ENCODE results near the gene ROGDI. TPM values are rescaled to one million over a fixed set of nuclear protein-coding genes. Genes with fewer than 3 reads are reported as not detected.

The ROGDI gene
- polyA plus RNA-seq, 1 donor: 26.3 TPM

Other genes starting within 250 kb of the ROGDI start
- gene C16orf96, start 246.3 kb downstream of the ROGDI start, polyA plus RNA-seq (ENCODE audit: insufficient read length): 0.33 TPM
- gene UBALD1, start 187.7 kb downstream of the ROGDI start, polyA plus RNA-seq (ENCODE audit: insufficient read length): 13.3 TPM
- 49.1 TPM for gene MGRN1, start 177.8 kb downstream of the ROGDI start, polyA plus RNA-seq (ENCODE audit: insufficient read length)
- gene NUDT16L1, start 109.1 kb downstream of the ROGDI start, polyA plus RNA-seq (ENCODE audit: insufficient read length): 32.5 TPM
- 32.4 TPM for gene ANKS3, start 68.4 kb downstream of the ROGDI start, polyA plus RNA-seq (ENCODE audit: insufficient read length)
- gene DNAAF8, start 68.1 kb downstream of the ROGDI start, polyA plus RNA-seq (ENCODE audit: insufficient read length): 2.2 TPM
- gene ZNF500, start 35.5 kb downstream of the ROGDI start, polyA plus RNA-seq (ENCODE audit: insufficient read length): 14.3 TPM
- gene SEPTIN12, start 14.3 kb downstream of the ROGDI start, polyA plus RNA-seq (ENCODE audit: insufficient read length): 0.57 TPM
- 5.8 TPM for gene SMIM22, start 7.3 kb downstream of the ROGDI start, polyA plus RNA-seq (ENCODE audit: insufficient read length)
- 163 TPM for gene GLYR1, start 44.7 kb upstream of the ROGDI start, polyA plus RNA-seq (ENCODE audit: insufficient read length)
- gene UBN1, start 44.8 kb upstream of the ROGDI start, polyA plus RNA-seq (ENCODE audit: insufficient read length): 39.1 TPM
- 30.3 TPM for gene PPL, start 134.5 kb upstream of the ROGDI start, polyA plus RNA-seq (ENCODE audit: insufficient read length)
- 0.12 TPM for gene SEC14L5, start 155.7 kb upstream of the ROGDI start, polyA plus RNA-seq (ENCODE audit: insufficient read length)
- 12.2 TPM for gene NAGPA, start 231.3 kb upstream of the ROGDI start, polyA plus RNA-seq (ENCODE audit: insufficient read length)